ENCODE results near the gene SLC26A1.

DNA sequence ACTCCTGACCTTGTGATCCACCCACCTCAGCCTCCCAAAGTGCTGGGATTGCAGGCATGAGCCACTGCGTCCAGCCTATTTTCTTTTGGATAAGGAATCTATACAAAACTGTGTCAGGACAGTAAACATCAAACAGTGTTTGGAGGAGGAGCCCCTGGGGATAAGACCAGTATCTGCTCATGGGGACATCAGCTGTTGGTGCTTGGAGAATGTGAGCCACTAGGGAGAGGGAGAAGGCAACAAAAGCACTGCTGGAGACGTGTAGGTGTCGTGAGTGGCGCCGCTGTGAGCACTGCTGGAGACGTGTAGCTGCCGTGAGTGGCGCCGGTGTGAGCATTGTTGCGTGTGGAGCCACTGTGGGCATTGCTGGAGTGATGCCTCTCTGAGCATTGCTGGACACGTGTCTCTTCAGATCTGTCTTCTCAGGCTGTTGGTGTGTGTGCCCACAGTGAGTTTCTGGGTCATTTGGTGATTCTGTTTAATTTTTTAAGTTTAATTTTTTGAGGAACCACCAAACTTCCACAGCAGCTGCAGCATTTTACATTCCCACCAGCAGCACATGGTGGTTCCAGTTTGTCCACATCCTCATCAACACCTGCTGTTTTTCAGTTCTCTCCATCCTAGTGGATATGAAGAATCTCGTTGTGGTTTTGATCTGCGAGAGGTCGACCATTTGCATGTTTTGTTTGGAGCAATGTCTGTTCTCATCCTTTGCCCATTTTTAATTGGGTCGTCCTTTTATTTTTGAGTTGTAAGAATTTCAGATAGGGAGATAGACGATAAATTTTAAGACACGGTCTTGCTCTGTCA lies 38.8 kb downstream of the SLC26A1 start:
- TF ChIP-seq POLR2A (IDR thresholded peaks at IDR 0.05): no peak
- no peak for TF ChIP-seq POLR2AphosphoS5 (IDR thresholded peaks at IDR 0.05)
- no peak for TF ChIP-seq CTCF (IDR thresholded peaks at IDR 0.05)

All from gastroesophageal sphincter (tissue), 3 donors.